CD14-positive monocyte (primary cell): ENCODE data around the gene SCN2B. TPM values are rescaled to one million over a fixed set of nuclear protein-coding genes. Genes with fewer than 3 reads are reported as not detected.
A peak's percentile ranks its signal among the peaks of the same experiment; 100 is the strongest.

ENCODE experiments used
- DNase-seq, 3 donors: peaks; one replicate each; pipeline ENCODE4 v3.0.0-alpha.2; 2011 to 2022
- H2AFZ ChIP-seq: 2 replicates; pipeline ENCODE4 v1.6.0; 2012; ENCODE audit warnings: mild to moderate bottlenecking, low read depth, low read length, inconsistent platforms; ENCODE audit not compliant: insufficient read depth, poor library complexity, severe bottlenecking
- H3K27ac ChIP-seq, 2 donors: 1 replicate in 1 of 2; 2 replicates in 1 of 2; pipeline ENCODE4 v1.5.1; 2012 to 2013; ENCODE audit warnings: low read length in 2 of 2, control low read depth in 1 of 2, inconsistent platforms in 1 of 2, low read depth in 1 of 2, mild to moderate bottlenecking in 1 of 2
- H3K27me3 ChIP-seq, 2 donors: one replicate each; pipeline versions ENCODE4 v1.6.0 to v1.6.1; 2011 to 2013; ENCODE audit warnings: low read length in 2 of 2; ENCODE audit not compliant: control insufficient read depth in 2 of 2, insufficient read depth in 2 of 2
- H3K36me3 ChIP-seq, 2 donors: replicated peaks in 1 of 2; 1 replicate in 1 of 2; 2 replicates in 1 of 2; pipeline versions ENCODE4 v1.5.1 to v1.6.1; 2012 to 2013; ENCODE audit warnings: low read length in 2 of 2, control low read depth in 1 of 2, inconsistent platforms in 1 of 2, mild to moderate bottlenecking in 1 of 2; ENCODE audit not compliant: insufficient read depth in 2 of 2, control insufficient read depth in 1 of 2
- H3K4me1 ChIP-seq, 2 donors: 1 replicate in 1 of 2; 2 replicates in 1 of 2; pipeline versions ENCODE4 v1.5.1 to v1.6.1; 2012 to 2013; ENCODE audit warnings: low read length in 2 of 2, control low read depth in 1 of 2, inconsistent platforms in 1 of 2, mild to moderate bottlenecking in 1 of 2, moderate library complexity in 1 of 2; ENCODE audit not compliant: insufficient read depth in 2 of 2, control insufficient read depth in 1 of 2
- H3K4me2 ChIP-seq: replicated peaks from 2 replicates; pipeline ENCODE3; 2012; ENCODE audit warnings: low read length, moderate library complexity, mild to moderate bottlenecking; ENCODE audit not compliant: poor library complexity, severe bottlenecking; ENCODE audit errors: extremely low read depth
- H3K4me3 ChIP-seq, 3 experiments: fragments of 200-600 bp in 1 of 3; sonication (generic) in 1 of 3; replicated peaks in 1 of 3; 1 replicate in 2 of 3; 2 replicates in 1 of 3; pipeline ENCODE4 v1.5.1; 2011 to 2013; ENCODE audit warnings: low read length in 3 of 3, mild to moderate bottlenecking in 3 of 3, control low read depth in 2 of 3, low read depth in 2 of 3, inconsistent platforms in 1 of 3, moderate library complexity in 1 of 3
- H3K79me2 ChIP-seq: 2 replicates; pipeline ENCODE4 v1.6.0; 2012; ENCODE audit warnings: mild to moderate bottlenecking, control low read depth, inconsistent platforms, low read length, moderate library complexity; ENCODE audit not compliant: insufficient read depth
- H3K9ac ChIP-seq: 2 replicates; pipeline ENCODE4 v1.6.0; 2017; ENCODE audit warnings: low read length, mild to moderate bottlenecking; ENCODE audit not compliant: insufficient read depth, poor library complexity, severe bottlenecking
- H3K9me3 ChIP-seq, 2 donors: replicated peaks in 1 of 2; 1 replicate in 1 of 2; 2 replicates in 1 of 2; pipeline versions ENCODE4 v1.5.1 to v1.6.1; 2012 to 2013; ENCODE audit warnings: low read length in 2 of 2, control low read depth in 1 of 2; ENCODE audit not compliant: control insufficient read depth in 1 of 2, insufficient read depth in 1 of 2
- H4K20me1 ChIP-seq: 2 replicates; pipeline ENCODE4 v1.6.0; 2012; ENCODE audit warnings: mild to moderate bottlenecking, low read length, control low read depth, moderate library complexity; ENCODE audit not compliant: insufficient read depth
- H3K27ac Mint-ChIP-seq, 7 donors: one replicate each; pipeline ENCODE4 v1.8.0; 2020; ENCODE audit warnings: mild to moderate bottlenecking in 7 of 7, mixed read lengths in 7 of 7, moderate library complexity in 6 of 7, inconsistent platforms in 2 of 7
- H3K27me3 Mint-ChIP-seq, 3 donors: one replicate each; pipeline ENCODE4 v1.8.0; 2021 to 2022; ENCODE audit warnings: low read depth in 3 of 3, mild to moderate bottlenecking in 3 of 3, mixed read lengths in 3 of 3, moderate library complexity in 3 of 3, inconsistent platforms in 1 of 3
- H3K36me3 Mint-ChIP-seq, 2 donors: one replicate each; pipeline ENCODE4 v1.8.0; 2020; ENCODE audit warnings: mixed read lengths in 2 of 2, inconsistent platforms in 1 of 2, mild to moderate bottlenecking in 1 of 2
- H3K4me1 Mint-ChIP-seq: one replicate; pipeline ENCODE4 v1.8.0; 2020; ENCODE audit warnings: mild to moderate bottlenecking, mixed read lengths
- H3K4me3 Mint-ChIP-seq, 2 donors: one replicate each; pipeline ENCODE4 v1.8.0; 2020; ENCODE audit warnings: mild to moderate bottlenecking in 2 of 2, mixed read lengths in 2 of 2, moderate library complexity in 1 of 2
- H3K9me3 Mint-ChIP-seq, 7 donors: one replicate each; pipeline ENCODE4 v1.8.0; 2020 to 2022; ENCODE audit warnings: mixed read lengths in 7 of 7, mild to moderate bottlenecking in 6 of 7, moderate library complexity in 6 of 7, inconsistent platforms in 2 of 7
- WGBS: methylation state at CpG from one replicate; pipeline ENCODE4 v1.1.5; 2013; ENCODE audit warnings: missing lambda C conversion rate; ENCODE audit not compliant: insufficient coverage; 5-methylcytosine and 5-hydroxymethylcytosine counted together
- intact Hi-C, 2 donors: fragments of 100-400 bp; cut with micrococcal nuclease; formaldehyde crosslinking; loops; one replicate each; pipeline versions ENCODE4 v1.15.0 to v1.15.1; 2023
- polyA plus RNA-seq, 3 donors: library from polyadenylated mRNA; depleted of rRNA in 1 of 3; unstranded in 2 of 3; stranded (reverse) in 1 of 3; fragments of 300-500 nt in 2 of 3; fragments of >200 nt in 1 of 3; fragmentation: Illumina TruSeq in 2 of 3; gene quantifications; 1 replicate in 2 of 3; 2 replicates in 1 of 3; pipeline ENCODE4 v1.2.3, GENCODE V29; 2012 to 2021
- TF ChIP-seq, protein P1 (sequence below): fragments of 200-600 bp; IDR thresholded peaks from one replicate; pipeline ENCODE4 v1.8.0; 2022; ENCODE audit warnings: antibody characterized with exemption, mild to moderate bottlenecking

The SCN2B gene
- polyA plus RNA-seq, 3 donors, result 0.01 TPM; not detected in 2

DNA sequence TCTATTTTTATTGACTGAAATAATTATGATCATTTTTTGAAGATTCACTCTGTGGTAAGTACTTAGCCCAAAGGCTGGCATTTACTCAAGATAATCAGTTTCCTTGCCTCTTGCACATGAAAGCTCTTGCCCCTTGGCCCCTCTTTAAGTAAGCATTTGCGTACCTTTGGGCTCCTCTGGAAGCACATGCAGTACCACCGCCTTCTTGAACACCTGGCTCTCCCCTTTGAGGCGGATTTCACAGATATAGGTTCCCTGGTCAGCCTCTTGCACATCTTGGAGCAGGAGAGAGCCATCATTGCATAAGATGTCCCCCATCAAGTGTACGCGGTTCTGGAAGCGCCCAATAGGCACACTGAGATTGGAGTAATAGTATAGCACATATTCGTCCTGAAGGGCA is 33.9 kb upstream of the SCN2B start:
- H3K36me3 Mint-ChIP-seq, result peaks cover 54 to 61% of the 10 kb centered on the region in 2 donors
- Histone ChIP-seq H3K27me3 (no peaks in the 10 kb centered on the region), H3K4me2 (no peak overlapping the region), H3K4me3 (no peak overlapping the region), H3K79me2 (peaks cover 71% of the 10 kb centered on the region), H3K27ac (peak overlapping the region in 1 of 2 donors; percentile 47), H3K4me1 (peaks cover 89 to 97% of the 10 kb centered on the region in 2 donors), H3K9ac (no peak overlapping the region), H4K20me1 (no peaks in the 10 kb centered on the region), H3K36me3 (peaks cover 58 to 63% of the 10 kb centered on the region in 2 donors), H2AFZ (no peak overlapping the region), H3K9me3 (no peaks in the 10 kb centered on the region)
- H3K27me3 Mint-ChIP-seq, result peaks cover 0 to 2% (median 1%) of the 10 kb centered on the region in 3 donors
- peaks cover 0 to 4% (median 0%) of the 10 kb centered on the region in 7 donors for H3K9me3 Mint-ChIP-seq
- peak overlapping the region in 2 of 7 donors; percentile 23 to 63 for H3K27ac Mint-ChIP-seq
- DNase-seq, result no peak
- 96% methylated on average over 5 of the region's 7 CpGs for WGBS
- H3K4me1 Mint-ChIP-seq, result peaks cover 95% of the 10 kb centered on the region
- TF ChIP-seq, protein P1, sequence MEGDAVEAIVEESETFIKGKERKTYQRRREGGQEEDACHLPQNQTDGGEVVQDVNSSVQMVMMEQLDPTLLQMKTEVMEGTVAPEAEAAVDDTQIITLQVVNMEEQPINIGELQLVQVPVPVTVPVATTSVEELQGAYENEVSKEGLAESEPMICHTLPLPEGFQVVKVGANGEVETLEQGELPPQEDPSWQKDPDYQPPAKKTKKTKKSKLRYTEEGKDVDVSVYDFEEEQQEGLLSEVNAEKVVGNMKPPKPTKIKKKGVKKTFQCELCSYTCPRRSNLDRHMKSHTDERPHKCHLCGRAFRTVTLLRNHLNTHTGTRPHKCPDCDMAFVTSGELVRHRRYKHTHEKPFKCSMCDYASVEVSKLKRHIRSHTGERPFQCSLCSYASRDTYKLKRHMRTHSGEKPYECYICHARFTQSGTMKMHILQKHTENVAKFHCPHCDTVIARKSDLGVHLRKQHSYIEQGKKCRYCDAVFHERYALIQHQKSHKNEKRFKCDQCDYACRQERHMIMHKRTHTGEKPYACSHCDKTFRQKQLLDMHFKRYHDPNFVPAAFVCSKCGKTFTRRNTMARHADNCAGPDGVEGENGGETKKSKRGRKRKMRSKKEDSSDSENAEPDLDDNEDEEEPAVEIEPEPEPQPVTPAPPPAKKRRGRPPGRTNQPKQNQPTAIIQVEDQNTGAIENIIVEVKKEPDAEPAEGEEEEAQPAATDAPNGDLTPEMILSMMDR, result no peak
- intact Hi-C loops, result loop anchor here (5.0 to 10.0 kb wide), 3 partner anchors 42 to 66 kb away; partner anchors contain the start of genes MPZL2 (in 1 of the 2) and MPZL3 (in 1 of the 2)
- no peak overlapping the region for H3K4me3 Mint-ChIP-seq

DNA sequence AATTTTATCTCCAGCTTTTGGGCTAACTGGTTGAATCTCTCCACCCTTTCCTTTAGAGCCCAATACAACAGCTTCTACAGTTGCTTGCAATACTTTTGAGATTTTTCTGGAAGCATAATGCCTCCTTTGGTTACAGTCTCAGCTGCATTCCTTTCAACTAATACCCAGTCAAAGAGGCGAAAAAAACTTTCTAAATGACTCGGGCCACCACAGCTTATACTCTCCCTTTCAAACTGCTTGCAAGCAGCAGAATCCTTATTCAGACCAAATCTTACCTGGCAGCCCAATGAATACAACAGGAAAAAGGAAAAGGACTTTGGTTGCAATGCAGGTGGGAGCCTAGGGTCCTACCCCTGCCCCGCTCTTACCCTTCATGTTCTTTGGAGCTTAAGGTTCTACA is 32.6 kb upstream of the SCN2B start:
- Mint-ChIP-seq H3K9me3 (peaks cover 0 to 4% (median 0%) of the 10 kb centered on the region in 7 donors), H3K4me1 (peaks cover 85% of the 10 kb centered on the region), H3K27ac (peak overlapping the region in 6 of 7 donors; percentile 6 to 80 (median 68)), H3K27me3 (peaks cover 0 to 1% (median under 1%) of the 10 kb centered on the region in 3 donors), H3K36me3 (peaks cover 51 to 61% of the 10 kb centered on the region in 2 donors), H3K4me3 (no peak overlapping the region)
- Histone ChIP-seq H3K4me1 (peaks cover 82 to 91% of the 10 kb centered on the region in 2 donors), H3K4me3 (no peak overlapping the region), H3K4me2 (no peak overlapping the region), H3K27ac (peak overlapping the region in 1 of 2 donors; percentile 84), H3K9me3 (no peaks in the 10 kb centered on the region), H4K20me1 (peaks cover 8% of the 10 kb centered on the region), H3K36me3 (peaks cover 71 to 76% of the 10 kb centered on the region in 2 donors), H3K27me3 (no peaks in the 10 kb centered on the region), H3K9ac (no peak overlapping the region), H3K79me2 (peaks cover 76% of the 10 kb centered on the region), H2AFZ (no peak overlapping the region)
- WGBS, result 100% methylated on average over 1 of the region's 3 CpGs
- TF ChIP-seq, protein P1, result no peak
- intact Hi-C loops, result loop anchor here in 1 of 2 donors (10.0 kb wide), 1 partner anchor 276 kb away; no protein-coding TSS in a partner anchor
- no peak for DNase-seq
